ENCODE measurements around the gene FIGN.

GRCh38 chr2:163548970-163549369 lies 186.8 kb downstream of the FIGN start:
- no peak for TF ChIP-seq ZNF274 (IDR thresholded peaks at IDR 0.05; ENCODE audit: borderline replicate concordance, extremely low read depth, low read length)
- TF ChIP-seq CBX5 (IDR thresholded peaks at IDR 0.05; ENCODE audit: low read depth, low read length), result no peak
- TF ChIP-seq, protein P1, sequence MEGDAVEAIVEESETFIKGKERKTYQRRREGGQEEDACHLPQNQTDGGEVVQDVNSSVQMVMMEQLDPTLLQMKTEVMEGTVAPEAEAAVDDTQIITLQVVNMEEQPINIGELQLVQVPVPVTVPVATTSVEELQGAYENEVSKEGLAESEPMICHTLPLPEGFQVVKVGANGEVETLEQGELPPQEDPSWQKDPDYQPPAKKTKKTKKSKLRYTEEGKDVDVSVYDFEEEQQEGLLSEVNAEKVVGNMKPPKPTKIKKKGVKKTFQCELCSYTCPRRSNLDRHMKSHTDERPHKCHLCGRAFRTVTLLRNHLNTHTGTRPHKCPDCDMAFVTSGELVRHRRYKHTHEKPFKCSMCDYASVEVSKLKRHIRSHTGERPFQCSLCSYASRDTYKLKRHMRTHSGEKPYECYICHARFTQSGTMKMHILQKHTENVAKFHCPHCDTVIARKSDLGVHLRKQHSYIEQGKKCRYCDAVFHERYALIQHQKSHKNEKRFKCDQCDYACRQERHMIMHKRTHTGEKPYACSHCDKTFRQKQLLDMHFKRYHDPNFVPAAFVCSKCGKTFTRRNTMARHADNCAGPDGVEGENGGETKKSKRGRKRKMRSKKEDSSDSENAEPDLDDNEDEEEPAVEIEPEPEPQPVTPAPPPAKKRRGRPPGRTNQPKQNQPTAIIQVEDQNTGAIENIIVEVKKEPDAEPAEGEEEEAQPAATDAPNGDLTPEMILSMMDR (IDR thresholded peaks at IDR 0.05; ENCODE audit: control extremely low read depth in 1 of 3, insufficient read depth in 1 of 3, low read depth in 1 of 3, low read length in 3 of 3), result no peak
- no peak for TF ChIP-seq NRF1 (IDR thresholded peaks at IDR 0.05; ENCODE audit: low read depth, low read length)
- no peak for TF ChIP-seq ATF3 (IDR thresholded peaks at IDR 0.05; ENCODE audit: insufficient read depth, low read depth, low read length)
- TF ChIP-seq POLR2A (IDR thresholded peaks at IDR 0.05; ENCODE audit: control extremely low read depth in 1 of 2, low read depth in 2 of 2, low read length in 2 of 2), result no peak
- no peak for TF ChIP-seq POLR2AphosphoS5 (IDR thresholded peaks at IDR 0.05; ENCODE audit: low read depth, low read length)
- no peak for TF ChIP-seq GABPA (IDR thresholded peaks at IDR 0.05; ENCODE audit: borderline replicate concordance, insufficient read depth, low read length)
- TF ChIP-seq SP2 (IDR thresholded peaks at IDR 0.05; ENCODE audit: low read length), result no peak
- TF ChIP-seq ATF2 (IDR thresholded peaks at IDR 0.05; ENCODE audit: low read length), result no peak

Data from H1 (cell line).